A673 (cell line): Measurements from ENCODE around the gene COBL.

ENCODE experiments used
- CTCF ChIP-seq: fragments of 300-800, 200-600 bp; sonication (generic); conservative IDR thresholded peaks from 2 replicates; pipeline ENCODE4 v1.5.1; 2017; ENCODE audit warnings: low read depth, mild to moderate bottlenecking, antibody characterized with exemption, low read length, moderate library complexity, mixed read lengths
- EZH2 ChIP-seq: fragments of 200-600 bp; sonication (generic); IDR thresholded peaks from 2 replicates; pipeline ENCODE4 v1.6.1; 2017; ENCODE audit warnings: borderline replicate concordance, low read depth, mild to moderate bottlenecking, mixed read lengths, antibody characterized with exemption, low read length; ENCODE audit not compliant: poor library complexity, severe bottlenecking

- TF ChIP-seq CTCF (no peak), EZH2 (no peak)
Measured at GRCh38 chr7:51054231-51054630, 262.4 kb downstream of the COBL start.
